Stimulated activated CD4-positive, alpha-beta T cell treated with anti-CD3 and anti-CD28 coated beads, Interleukin-12 subunit alpha, Interleukin-12 subunit beta, amount 100 ng/mL, for 4 hours (primary cell): ENCODE measurements around the gene TRAFD1.
"Not testable (repeated sequence)": the region's sequence is repeated elsewhere in the genome, so short reads cannot be mapped to it uniquely, and the experiment has no call there.

Experiments
- DNase-seq: peaks from one replicate; pipeline ENCODE4 v3.0.0-alpha.2; 2020

TRAFD1 gene, protein sequence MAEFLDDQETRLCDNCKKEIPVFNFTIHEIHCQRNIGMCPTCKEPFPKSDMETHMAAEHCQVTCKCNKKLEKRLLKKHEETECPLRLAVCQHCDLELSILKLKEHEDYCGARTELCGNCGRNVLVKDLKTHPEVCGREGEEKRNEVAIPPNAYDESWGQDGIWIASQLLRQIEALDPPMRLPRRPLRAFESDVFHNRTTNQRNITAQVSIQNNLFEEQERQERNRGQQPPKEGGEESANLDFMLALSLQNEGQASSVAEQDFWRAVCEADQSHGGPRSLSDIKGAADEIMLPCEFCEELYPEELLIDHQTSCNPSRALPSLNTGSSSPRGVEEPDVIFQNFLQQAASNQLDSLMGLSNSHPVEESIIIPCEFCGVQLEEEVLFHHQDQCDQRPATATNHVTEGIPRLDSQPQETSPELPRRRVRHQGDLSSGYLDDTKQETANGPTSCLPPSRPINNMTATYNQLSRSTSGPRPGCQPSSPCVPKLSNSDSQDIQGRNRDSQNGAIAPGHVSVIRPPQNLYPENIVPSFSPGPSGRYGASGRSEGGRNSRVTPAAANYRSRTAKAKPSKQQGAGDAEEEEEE

DNA sequence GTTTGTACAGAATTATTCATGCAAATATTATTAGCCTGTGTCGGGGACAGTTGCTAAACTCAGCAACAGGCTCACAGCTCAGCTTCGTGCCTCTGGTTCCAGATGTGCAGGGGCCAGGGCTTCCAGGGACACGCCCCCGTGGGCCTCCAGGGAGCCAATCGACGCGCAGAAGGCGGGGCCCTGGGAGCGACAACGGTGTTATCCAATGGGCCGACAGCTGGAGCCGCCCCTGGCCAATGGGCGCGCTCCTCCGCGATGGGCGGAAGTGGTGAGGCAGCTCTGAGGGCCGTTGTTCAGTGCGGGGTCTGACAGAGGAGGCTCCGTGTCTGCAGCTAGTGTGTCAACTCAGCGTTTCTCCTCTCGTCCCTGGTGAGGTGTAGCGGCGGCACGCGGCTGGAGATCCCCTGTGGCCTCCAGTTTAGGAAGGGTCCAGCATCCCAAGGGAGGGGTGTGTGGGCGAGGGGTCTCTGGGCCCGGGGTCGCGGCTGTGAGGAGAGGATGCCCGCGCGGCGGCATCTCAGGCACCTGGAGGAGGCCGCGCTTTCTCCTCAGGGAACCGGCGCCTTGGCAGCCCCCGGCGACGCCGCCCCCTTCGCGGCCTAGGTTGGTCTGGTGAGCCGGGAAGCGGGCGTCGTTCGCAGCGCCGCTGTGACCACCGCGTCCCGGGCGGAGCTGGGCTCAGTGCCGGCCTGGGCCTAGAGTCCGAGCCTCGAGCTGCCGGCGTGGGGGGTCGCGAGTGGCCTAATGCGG lies at the start of gene TRAFD1:
TRAFD1 (plus strand) TSS at position 311 of the 750 bp plus-strand sequence. CDS start 4,963 bp downstream, outside the sequence.
- DNase-seq: peak; percentile 98

DNA sequence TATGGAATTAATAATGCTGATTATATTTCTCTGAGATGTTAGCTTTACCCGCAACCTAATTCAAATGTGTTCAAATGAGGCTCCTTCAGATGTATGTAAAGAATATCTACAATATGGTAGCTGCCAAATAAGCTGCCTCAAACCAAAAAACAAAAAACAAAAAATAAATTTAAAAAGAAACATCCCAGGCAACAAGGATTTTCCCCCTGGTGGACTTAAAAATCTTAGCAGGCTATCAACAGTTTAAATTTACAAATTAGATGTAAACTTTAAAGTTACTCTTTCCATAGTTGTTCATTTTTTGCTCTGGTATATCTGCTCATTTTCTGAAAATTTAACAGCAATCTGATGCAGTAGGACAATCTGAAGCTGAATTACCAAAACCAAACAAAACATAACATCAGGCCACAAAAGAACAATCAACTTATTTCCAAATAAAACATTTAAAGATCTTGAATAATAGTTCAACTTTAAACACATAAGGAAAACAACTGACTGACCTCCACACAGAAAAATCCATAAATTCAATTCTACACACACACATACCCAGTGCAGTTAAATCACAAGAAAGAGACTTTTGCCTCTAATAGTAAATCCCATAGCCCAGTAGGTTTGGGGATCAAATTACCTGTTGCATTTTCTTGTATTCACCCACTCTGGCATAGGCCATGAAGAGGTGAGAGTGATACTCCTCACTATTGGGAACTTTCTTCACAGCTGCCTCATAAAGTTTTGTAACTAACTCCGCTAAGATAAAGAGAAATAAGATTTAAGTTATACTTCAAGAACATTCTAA lies 38.1 kb upstream of the TRAFD1 start:
- no peak for DNase-seq

DNA sequence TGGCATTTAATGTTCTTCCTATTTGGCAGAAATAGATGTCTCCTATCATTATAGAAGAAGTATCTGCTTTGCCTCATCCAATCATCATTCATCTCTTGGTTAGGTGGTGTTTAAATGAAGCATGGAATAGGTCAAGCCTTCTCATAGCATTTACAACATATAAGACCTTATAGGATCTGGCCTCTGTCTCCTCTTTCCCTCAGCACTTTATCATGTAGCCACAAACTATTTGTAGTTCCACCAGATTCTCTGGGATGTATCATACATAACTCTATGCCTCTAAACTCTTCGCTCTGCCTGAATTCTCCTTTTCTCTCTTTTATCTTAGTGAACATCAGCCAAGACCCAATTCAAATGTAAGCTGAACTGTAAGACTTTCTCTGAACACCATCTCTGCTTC lies 37.5 kb upstream of the TRAFD1 start:
- no peak for DNase-seq

DNA sequence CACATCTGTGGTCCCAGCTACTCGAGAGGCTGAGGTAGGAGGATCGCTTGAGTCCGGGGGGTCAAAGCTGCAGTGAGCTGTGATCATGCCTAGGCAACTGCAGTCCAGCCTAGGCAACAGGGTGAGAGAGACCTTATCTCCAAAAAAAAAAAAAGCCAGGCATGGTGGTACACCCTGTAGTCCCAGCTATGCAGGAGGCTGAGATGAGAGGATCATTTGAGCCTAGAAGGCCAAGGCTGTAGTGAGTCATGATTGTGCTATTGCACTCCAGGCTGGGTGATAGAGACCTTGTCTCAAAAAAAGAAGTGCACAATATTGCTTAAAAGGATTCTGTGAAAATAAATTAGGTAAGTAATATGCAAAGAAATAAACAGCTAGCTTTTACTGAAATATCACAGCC lies 33.8 kb upstream of the TRAFD1 start:
- no peak for DNase-seq

DNA sequence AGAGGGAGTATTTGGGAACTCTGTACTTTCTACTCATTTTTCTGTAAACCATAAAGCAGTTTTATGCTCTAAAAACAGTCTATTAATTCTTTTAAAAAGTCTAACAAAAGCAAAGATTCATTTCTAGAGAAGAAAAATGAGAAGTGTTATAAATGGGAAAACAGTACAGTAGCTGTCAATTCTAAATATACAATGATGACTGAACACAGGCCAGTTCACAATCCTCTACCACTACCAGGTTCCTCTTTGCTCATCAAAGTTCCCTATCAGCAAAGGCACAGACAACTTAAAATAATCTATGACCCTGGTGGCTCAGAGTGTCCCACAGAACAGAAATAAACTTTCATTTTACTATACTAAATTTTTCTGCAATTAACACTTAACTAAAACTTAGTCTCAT lies 29.3 kb upstream of the TRAFD1 start:
- no peak for DNase-seq

DNA sequence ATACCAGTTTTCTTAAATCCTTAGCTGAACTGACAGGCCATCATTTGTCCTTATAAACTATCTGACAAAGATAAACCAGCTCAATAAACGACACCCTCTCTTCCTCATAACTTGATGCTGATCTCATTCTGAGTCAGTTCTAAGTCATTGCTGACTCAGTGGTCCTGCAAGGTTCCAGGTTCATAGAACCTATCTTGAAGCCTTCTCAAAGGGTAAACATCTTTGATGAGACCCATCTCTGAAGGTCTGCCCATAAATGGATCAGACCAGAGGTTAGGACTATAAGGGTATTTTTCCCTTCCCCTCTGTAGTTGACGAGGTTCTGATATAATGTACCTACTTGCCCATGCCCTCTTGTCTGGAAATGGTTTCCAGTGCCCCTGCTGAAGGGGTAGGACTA lies 28.7 kb upstream of the TRAFD1 start:
- DNase-seq: no peak

DNA sequence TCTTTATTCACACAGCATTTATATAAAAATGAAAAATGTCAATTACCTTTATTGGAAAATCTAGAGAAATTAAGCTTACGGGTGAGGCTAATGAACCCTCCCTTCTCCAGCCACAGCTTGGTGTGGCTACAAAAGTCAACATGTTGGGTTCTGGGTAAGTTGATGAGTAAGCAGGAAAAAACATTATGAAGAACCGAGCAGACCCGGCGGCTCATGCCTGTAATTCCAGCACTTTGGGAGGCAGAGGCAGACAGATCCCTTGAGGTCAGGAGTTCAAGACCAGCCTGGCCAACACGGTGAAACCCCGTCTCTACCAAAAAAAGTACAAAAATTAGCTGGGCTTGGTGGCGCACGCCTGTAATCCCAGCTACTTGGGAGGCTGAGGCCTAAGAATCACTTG lies 27.7 kb upstream of the TRAFD1 start:
- DNase-seq: no peak

DNA sequence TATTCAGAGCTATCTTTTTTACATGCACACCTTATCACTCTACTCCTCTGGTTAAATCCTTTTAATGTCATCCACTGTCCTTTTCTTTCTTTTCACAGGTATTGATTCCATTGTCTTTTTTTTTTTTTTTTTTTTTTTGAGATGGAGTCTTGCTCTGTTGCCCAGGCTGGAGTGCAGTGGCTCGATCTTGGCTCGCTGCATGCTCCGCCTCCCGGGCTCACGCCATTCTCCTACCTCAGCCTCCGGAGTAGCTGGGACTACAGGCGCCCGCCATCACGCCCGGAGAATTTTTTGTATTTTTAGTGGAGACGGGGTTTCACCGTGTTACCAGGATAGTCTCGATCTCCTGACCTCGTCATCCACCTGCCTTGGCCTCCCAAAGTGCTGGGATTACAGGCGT lies 24.9 kb upstream of the TRAFD1 start:
- DNase-seq: not testable (repeated sequence)

DNA sequence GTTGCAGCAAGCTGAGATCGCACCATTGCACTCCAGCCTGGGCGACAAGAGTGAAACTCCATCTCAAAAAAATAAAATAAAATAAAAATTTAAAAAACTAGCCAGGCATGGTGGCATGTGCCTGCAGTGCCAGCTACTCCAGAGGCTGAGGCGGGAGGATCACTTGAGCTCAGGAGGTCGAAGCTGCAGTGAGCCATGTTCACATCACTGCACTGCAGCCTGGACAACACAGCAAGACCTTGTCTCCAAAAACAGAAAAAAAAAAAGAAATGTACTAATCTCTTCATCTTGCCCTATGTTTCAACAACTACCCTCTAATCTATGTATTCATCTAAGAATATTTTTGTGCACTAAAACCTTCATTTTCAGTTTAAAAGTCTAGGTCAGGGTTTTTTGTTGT lies 23.2 kb upstream of the TRAFD1 start:
- DNase-seq: no peak

DNA sequence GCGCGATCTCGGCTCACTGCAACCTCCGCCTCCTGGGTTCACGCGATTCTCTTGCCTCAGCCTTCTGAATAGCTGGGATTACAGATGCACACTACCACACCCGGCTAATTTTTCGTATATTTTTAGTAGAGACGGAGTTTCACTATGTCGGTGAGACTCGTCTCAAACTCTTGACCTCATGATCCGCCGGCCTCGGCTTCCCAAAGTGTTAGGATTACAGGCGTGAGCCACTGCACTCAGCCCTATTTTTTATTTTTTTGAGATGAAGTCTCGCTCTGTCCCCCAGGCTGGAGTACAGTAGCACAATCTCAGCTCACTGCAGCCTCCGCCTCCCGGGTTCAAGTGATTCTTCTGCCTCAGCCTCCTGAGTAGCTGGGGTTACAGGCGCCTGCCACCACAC lies 22.6 kb upstream of the TRAFD1 start:
- DNase-seq: not testable (repeated sequence)

DNA sequence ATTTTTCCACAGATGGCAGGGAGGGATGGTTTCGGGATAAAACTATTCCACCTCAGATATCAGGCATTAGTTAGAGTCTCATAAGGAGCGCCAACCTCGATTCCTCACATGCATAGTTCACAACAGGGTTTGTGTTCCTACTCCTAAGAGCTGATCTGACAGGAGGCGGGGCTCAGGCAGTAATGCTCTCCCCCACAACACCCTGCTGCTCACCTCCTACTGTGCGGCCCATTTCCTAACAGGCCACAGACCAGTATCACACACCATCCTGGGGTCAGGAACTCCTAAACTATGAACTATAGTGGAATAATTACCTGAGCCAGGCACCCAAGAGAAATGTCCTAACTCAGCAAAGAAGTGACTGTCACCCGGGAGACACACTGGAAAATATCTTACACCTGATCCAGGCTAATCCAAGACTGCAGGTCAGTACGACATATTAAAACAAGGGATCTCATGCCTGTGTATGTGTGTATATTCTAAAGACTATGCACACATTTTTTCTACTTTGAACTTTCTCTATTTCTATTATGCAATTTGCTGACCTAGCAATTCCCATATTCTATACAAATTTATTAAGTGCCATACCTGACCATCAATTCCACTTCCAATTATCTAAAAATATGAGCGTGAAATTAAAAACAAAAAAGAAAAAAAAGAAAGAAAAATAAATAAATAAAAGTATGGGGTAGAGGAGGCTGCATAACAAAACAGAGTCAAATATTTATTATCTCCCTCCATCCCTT lies 21.4 kb upstream of the TRAFD1 start:
- DNase-seq: no peak

DNA sequence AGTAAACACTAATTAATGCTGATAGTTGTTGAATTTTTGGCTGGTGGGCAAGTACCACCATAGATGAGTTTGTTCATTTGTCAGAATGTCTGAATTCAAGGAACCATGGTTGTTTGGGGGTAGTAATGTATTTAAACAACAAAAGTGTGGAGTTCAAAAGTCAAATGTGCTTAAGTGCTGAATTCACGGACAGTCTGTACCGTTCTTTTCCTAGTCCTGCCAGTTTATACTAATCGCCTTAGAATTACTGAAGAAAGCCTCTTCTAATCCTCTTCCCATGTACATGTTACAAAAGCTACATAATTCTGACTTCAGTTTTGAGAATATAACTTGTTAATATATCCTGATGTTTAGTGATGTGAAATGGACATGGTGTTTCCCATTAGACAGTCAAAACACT lies 19.5 kb upstream of the TRAFD1 start:
- DNase-seq: no peak

DNA sequence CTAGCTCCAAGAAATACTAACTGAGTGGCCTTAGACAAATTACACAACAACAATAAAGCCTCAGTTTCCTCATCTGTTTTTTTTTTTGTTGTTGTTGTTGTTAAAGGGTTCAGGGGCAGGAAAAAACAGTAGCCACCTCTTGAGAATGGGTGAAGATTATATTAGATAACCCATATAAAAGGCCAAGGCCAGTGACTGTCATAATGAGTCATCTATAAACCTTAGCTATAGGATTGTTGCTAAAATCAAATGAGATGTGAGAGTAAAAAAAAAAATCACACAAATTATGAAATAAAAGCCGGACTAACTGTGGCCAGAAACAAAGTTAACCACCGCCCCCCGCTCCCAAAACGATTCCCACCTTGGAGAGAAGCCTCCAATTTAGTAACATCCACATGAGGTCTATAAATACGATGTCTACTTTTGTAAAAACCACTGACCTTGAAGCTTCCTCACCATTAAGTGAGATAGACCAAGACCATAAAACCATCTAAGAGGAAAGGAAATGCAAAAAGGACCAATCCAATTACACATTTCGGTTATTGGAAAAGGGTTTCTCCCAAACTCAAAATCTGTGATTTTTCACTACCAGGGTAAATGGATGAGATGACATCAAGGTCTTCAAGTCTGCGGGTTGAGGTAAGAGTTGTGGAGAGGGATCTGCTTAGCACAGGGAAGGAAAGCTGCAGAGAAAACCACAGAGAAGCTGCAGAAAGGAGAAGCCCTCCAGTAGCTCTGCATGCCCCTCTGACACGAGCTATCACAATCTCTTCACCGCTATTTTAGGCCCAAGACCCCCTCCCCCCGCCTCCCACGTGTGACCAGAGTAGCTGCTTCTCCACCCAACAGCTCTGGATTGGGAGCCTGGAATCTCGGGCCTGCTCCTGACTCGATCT lies 17.8 kb upstream of the TRAFD1 start:
- DNase-seq: peak; percentile 33

DNA sequence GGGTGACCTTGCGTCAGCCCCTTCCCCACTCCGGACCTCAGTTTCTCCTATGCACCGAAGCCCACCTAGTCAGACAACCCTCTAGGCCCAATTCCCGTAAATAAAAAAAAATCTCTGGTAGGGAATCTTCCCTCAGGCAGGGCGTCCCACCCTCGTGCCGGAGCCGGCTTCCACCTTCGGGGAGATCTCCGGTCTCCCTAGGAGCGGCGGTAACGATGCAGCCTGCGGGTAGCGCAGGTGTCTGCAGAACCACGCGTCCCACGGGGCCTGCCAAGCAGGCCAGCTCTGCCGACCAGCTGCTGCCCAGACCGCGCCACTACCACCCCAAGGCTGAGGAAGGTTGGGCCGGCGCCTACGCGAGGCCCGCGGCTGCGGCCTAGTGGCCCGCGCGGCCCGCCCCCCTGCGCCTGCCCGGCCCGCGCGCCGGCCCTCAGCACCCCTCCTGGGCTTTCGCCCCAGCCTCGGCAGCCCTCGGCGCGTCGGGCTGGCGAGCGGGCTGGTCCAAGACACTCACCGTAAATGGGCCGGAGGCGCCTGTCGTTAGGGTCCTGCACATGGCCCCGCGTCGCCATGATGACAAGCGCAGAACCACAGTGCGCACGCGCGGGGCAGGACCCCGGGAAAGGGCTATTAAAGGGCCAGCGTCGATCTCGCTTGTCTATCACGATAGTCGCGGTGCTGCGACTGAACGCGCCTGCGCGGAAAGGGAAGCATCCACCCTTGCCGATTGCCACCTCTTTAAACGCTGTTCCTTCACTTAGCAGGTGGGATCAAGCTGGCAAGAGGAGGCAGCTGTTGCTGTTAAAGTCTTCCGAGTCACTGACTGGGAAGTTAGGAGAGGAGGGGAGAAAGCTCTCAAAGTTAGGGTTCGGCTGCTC lies 16.9 kb upstream of the TRAFD1 start, which contains the start of gene NAA25:
NAA25 (minus strand) TSS at position 582 of the 878 bp plus-strand sequence; CDS start at position 572, 10 bp downstream.
- DNase-seq: peak; percentile 89

DNA sequence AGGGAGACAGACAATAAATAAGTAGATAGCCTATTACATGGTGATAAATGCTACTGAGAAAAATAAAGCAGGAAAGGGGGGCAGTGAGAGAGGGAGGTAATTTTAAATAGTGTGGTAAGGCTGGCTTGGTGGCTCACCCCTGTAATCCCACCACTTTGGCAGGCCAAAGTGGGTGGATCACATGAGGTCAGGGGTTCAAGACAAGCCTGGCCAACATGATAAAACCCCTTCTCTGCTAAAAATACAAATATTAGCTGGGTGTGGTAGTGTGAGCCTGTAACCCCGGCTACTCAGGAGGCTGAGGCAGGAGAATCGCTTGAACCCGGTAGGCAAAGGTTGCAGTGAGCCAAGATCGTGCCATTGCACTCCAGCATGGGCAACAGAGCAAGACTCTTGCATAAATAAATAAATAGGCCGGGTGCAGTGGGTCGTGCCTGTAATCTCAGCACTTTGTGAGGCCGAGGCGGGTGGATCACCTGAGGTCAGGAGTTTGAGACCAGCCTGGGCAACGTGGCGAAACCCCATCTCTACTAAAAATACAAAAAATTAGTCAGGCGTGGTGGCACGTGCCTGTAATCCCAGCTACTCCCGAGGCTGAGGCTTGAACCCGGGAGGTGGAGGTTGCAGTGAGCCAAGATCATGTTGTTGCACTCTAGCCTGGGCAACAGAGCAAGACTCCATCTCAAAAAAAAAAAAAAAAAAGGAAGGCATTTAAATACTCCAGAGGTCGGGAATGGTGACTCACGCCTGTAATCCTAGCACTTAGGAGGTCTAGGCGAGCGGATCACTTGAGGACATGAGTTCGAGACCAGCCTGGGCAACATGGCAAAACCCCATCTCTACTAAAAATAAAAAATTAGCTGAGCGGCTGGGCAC lies 14.3 kb upstream of the TRAFD1 start:
- DNase-seq: not testable (repeated sequence)

DNA sequence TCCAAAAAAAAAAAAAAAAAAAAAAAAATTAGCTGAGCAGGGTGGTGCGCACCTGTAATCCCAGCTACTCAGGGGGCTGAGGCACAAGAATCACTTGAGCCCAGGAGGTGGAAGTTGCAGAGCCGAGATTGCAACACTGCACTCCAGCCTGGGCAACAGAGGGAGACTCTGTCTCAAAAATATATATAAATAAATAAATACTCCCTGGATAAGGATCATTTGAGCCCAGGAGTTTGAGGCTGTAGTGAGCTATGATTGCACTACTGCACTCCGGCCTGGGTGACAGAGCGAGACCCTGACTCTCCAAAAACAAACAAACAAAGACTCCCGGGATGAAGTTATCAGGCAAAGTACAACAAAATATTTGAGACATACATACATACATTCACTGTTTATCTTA lies 13.4 kb upstream of the TRAFD1 start:
- DNase-seq: no peak

DNA sequence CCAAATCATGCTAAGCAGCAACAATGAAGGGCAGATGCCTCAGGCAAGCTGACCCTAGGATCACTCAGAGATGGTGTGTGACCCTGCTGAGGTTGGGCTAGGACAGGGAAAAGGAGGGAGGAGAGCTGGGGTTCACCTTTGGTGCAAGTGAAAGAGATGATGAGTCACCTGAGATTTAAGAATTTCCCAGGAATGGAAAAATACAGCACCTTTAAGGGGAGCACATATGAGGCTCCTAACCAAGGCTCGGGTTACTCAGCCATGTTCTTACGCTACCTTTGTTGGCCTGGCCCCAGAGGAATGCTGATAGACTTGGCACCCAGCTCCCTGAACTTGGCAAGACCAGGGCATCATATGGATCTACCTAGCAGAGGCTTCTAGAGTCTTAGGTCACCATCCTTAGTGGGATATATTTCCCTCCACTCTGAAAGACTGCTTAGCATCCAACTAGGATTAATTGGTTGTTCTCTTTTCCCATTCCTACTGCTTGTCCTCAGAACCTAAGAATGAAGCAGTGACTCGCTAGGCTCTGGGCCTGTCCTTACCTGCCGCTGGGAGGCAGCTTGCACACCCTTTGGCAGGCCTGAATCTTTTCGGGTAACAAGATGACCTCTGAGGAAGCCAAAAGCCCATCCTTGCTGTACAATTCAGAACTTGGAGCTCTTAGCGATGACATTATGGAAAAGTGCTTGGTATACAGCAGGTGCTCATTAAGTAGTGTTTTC lies 12.8 kb upstream of the TRAFD1 start:
- no peak for DNase-seq
